HUES64 (cell line): ENCODE results near the gene CDH23.

ENCODE experiments used
- H3K27ac ChIP-seq: 2 replicates; pipeline ENCODE4 v1.7.0; 2013; ENCODE audit warnings: low read depth, low read length, inconsistent platforms
- H3K27me3 ChIP-seq: 2 replicates; pipeline ENCODE4 v1.6.1; 2013; ENCODE audit warnings: mild to moderate bottlenecking, low read length; ENCODE audit not compliant: insufficient read depth
- H3K36me3 ChIP-seq: 2 replicates; pipeline ENCODE4 v1.6.1; 2013; ENCODE audit warnings: mild to moderate bottlenecking, low read length; ENCODE audit not compliant: insufficient read depth
- H3K4me1 ChIP-seq: 2 replicates; pipeline ENCODE4 v1.6.1; 2013; ENCODE audit warnings: mild to moderate bottlenecking, low read length, moderate library complexity; ENCODE audit not compliant: insufficient read depth
- H3K4me3 ChIP-seq: 2 replicates; pipeline ENCODE4 v1.5.1; 2013; ENCODE audit warnings: mild to moderate bottlenecking, low read length, moderate library complexity
- H3K9ac ChIP-seq: 2 replicates; pipeline ENCODE4 v1.6.1; 2013; ENCODE audit warnings: mild to moderate bottlenecking, low read depth, low read length
- H3K9me3 ChIP-seq: 2 replicates; pipeline ENCODE4 v1.6.1; 2013; ENCODE audit warnings: low read depth, low read length; ENCODE audit not compliant: insufficient read depth
- WGBS: fragments of 150-250, 120-280 bp; methylation state at CpG from one replicate; pipeline ENCODE4 v1.1.7; 2013; ENCODE audit warnings: missing lambda C conversion rate; 5-methylcytosine and 5-hydroxymethylcytosine counted together

Gene CDH23

DNA sequence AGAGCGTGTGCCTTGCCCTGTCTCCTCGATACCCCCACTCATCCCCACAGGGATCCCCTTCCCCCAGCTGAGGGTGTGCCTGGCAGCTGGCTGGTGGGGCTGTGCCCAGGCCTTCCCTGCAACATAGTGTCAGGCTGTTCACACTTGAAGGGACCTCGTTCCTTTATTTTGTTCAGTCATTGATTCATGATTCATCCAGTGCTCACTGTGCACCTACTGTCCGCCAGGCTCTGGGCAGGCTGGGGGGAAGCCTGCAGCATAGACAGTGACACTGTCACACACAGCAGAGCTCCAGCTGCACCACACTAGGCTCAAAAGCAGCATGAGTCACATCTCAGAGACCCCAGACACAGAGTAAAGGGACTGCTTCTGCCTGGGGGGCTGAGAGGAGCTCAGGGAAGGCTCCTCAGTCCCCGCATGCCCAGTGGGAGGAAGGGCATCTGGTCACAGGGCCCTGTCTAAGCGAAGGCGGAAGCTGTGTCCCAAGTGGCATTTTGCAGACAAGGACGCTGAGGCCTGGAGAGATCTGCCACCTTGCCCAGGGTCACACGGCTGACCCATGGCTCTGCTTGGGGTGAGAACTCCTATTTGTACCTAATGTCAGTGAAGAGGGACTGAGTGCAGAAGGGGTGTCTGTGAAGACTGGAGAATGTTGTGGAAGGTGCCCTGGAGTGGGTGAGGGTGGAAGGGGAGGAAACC, 27.9 kb downstream of the CDH23 start:
- H3K4me3 ChIP-seq, result no peak overlapping the region
- 88% methylated on average over 9 of the region's 9 CpGs for WGBS
- H3K27me3 ChIP-seq, result no peaks in the 10 kb centered on the region
- H3K4me1 ChIP-seq, result no peaks in the 10 kb centered on the region
- H3K9ac ChIP-seq, result no peak overlapping the region
- no peaks in the 10 kb centered on the region for H3K9me3 ChIP-seq
- H3K27ac ChIP-seq, result no peak overlapping the region
- H3K36me3 ChIP-seq, result no peaks in the 10 kb centered on the region

- Histone ChIP-seq H3K9ac (no peak overlapping the region), H3K4me1 (no peaks in the 10 kb centered on the region), H3K36me3 (no peaks in the 10 kb centered on the region), H3K27me3 (no peaks in the 10 kb centered on the region), H3K9me3 (no peaks in the 10 kb centered on the region), H3K4me3 (no peak overlapping the region), H3K27ac (no peak overlapping the region)
- 92% methylated on average over 6 of the region's 6 CpGs for WGBS
Measured at GRCh38 chr10:71426058-71426605, 29.4 kb downstream of the CDH23 start.

GRCh38 chr10:71427246-71427645, 30.5 kb downstream of the CDH23 start:
- H3K9ac ChIP-seq, result no peak overlapping the region
- WGBS, result 96% methylated on average over 5 of the region's 5 CpGs
- no peaks in the 10 kb centered on the region for H3K9me3 ChIP-seq
- H3K27me3 ChIP-seq, result no peaks in the 10 kb centered on the region
- H3K4me1 ChIP-seq, result no peaks in the 10 kb centered on the region
- no peak overlapping the region for H3K27ac ChIP-seq
- H3K4me3 ChIP-seq, result no peak overlapping the region
- no peaks in the 10 kb centered on the region for H3K36me3 ChIP-seq

DNA sequence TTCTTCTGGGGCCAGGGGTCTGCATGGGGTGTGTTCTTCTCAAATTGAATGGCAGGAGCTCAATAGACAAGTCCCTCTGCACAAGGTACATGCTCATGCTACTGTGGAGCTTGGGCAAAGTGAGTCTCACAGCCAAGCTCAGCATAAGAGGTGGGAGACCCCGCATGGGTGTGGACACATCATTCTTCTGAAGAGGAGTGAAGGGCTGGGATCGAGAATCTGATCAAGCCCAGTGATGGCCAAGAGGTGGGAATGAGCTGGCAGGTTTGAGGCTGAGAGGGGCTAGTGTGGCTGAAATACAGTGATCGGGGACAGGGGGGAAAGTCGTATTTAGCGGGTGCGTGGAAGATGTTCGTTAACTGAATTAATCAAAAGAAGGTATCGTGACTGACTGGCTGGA, 32.6 kb downstream of the CDH23 start:
- Histone ChIP-seq H3K27me3 (no peaks in the 10 kb centered on the region), H3K9me3 (no peaks in the 10 kb centered on the region), H3K36me3 (no peaks in the 10 kb centered on the region), H3K4me3 (no peak overlapping the region), H3K4me1 (no peaks in the 10 kb centered on the region), H3K27ac (no peak overlapping the region), H3K9ac (no peak overlapping the region)
- WGBS, result 95% methylated on average over 8 of the region's 8 CpGs

- no peak overlapping the region for H3K4me3 ChIP-seq
- H3K27ac ChIP-seq, result no peak overlapping the region
- WGBS, result 88% methylated on average over 2 of the region's 2 CpGs
- H3K9ac ChIP-seq, result no peak overlapping the region
- H3K9me3 ChIP-seq, result no peaks in the 10 kb centered on the region
- H3K4me1 ChIP-seq, result no peaks in the 10 kb centered on the region
- no peaks in the 10 kb centered on the region for H3K27me3 ChIP-seq
- H3K36me3 ChIP-seq, result no peaks in the 10 kb centered on the region
Measured at GRCh38 chr10:71429929-71430328, 33.2 kb downstream of the CDH23 start.

DNA sequence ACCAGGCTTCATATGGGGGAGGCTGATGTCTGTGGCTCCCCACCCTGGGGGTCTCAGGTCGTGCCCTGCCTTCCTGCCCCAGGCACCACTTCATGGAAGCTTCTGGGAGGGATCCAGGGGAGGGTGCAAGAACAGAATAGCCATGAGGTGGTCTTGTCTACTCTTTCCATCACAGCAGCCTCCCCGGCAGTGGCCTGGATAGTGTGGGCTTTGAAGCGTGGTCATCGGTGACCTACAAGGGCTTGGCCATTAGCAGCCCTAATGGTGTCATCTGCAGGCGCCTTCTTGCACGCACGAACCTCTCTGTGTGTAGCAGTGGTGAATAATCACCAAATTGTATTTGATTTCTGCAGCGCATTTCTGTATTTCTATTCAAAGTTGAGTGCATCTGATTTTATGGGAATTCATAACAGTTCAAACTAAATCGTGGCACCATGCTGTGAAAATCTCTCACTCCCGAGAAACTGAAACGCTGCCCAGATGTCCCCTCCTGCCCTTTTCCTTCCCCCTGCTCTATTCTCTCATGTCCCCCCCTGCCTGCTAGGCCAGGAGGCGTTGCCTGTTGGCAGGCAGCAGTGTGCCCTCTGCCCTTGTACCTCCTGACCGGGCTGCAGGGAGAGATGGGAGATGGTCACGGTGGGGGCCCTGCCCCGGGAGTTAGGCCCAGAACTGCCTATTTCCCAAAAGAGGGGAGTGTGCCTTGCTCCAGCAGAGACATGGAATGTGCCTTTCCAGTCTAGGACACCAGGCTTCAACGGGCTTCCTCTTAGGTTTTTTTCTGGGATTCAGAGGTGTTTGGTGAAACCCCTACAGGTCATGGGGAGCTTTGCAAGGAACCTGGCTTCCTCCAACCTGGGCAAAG, 34.8 kb downstream of the CDH23 start:
- WGBS, result 88% methylated on average over 16 of the region's 16 CpGs
- Histone ChIP-seq H3K4me3 (no peak overlapping the region), H3K27me3 (no peaks in the 10 kb centered on the region), H3K27ac (no peak overlapping the region), H3K9ac (no peak overlapping the region), H3K4me1 (no peaks in the 10 kb centered on the region), H3K9me3 (no peaks in the 10 kb centered on the region), H3K36me3 (no peaks in the 10 kb centered on the region)

DNA sequence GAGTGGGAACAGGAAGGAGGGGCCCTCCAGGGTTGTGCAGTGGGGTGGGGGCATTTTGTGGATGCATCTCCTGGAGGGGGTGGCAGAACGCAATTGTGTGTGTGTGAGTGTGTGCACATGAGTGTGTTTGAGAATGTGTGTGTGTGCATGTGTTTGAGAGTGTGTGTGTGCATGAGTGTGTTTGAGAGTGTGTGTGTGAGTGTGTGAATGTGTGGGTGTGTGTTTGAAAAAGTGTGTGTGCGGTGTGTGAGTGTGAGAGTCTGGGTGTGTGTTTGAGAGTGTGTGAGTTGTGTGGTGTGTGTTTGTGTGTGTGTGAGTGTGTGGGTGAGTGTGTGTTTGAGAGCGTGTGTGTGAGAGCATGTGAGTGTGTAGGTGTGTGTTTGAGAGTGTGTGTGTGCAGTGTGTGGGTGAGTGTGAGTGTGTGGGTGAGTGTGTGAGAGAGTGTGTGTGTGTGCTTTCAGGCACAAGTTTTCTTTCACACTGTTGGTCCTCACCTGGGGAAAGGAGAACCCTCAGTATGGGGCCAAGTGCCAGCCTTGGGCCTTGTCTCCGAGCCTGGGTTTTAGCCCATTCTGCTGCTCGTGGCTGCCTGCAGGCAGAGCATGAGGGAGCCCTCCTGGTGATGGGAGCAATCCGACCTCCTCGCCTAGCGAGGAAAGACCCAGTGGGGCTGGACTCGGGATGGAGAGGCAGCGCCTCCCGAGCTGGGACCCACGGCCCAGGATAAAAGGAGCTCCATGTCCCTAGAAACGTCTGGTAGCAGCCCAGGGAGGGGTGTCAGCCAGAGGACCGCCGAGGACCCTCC, 35.6 kb downstream of the CDH23 start:
- Histone ChIP-seq H3K9me3 (no peaks in the 10 kb centered on the region), H3K4me3 (no peak overlapping the region), H3K4me1 (no peaks in the 10 kb centered on the region), H3K9ac (no peak overlapping the region), H3K27ac (no peak overlapping the region), H3K36me3 (no peaks in the 10 kb centered on the region), H3K27me3 (no peaks in the 10 kb centered on the region)
- WGBS, result 83% methylated on average over 15 of the region's 15 CpGs

- Histone ChIP-seq H3K9ac (no peak overlapping the region), H3K36me3 (no peaks in the 10 kb centered on the region), H3K4me1 (no peaks in the 10 kb centered on the region), H3K27ac (no peak overlapping the region), H3K9me3 (no peaks in the 10 kb centered on the region), H3K27me3 (no peaks in the 10 kb centered on the region), H3K4me3 (no peak overlapping the region)
- 94% methylated on average over 11 of the region's 11 CpGs for WGBS
Measured at GRCh38 chr10:71432956-71433767, 36.4 kb downstream of the CDH23 start.

DNA sequence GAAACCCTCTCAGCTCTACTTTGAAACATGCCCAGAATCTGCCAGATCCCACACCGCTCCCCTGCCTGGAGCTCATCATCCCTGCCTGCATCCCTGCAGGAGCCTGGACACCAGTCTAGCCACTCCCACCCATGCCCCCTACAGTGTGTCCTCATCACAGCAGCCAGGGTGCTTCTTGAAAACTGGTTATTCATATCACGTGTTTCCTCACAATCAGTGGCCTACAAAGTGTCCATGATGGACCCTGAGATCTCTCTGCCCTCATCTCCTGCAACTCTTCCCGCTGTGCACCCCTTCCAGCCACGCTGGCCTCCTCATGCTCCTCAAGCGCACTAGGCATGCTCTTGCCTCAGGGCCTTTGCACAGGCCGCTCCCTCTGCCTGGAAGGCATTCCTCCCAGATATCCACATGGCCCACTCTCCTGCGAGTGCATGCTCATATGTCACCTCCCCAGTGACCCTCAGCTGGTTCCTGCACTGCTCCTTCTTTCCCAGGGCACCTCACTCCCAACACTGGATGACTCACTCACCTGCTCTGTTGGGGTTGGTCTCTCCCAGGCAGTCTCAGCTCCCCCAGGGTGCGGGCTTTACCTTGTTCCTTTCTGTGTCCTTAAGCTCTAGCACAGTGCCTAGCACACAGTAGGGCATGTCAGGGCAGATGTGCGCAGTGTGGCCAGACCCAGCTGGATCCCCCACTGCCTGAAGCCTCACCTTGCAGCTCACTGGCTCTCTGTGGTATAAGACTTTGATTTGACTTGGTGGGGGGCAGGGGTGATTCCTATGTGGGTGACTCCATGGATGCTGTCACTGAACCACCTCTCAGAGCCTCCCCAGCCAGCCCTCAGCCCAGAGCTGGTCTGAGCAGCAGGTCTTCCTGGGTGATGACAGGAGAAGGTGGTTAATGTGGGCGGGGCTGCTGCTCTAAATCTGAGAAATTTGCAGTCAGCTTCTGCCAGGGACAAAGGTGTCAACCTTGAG, 37.3 kb downstream of the CDH23 start:
- H3K9me3 ChIP-seq, result no peaks in the 10 kb centered on the region
- H3K27ac ChIP-seq, result no peak overlapping the region
- H3K4me1 ChIP-seq, result no peaks in the 10 kb centered on the region
- 93% methylated on average over 10 of the region's 10 CpGs for WGBS
- H3K36me3 ChIP-seq, result no peaks in the 10 kb centered on the region
- H3K9ac ChIP-seq, result no peak overlapping the region
- no peak overlapping the region for H3K4me3 ChIP-seq
- H3K27me3 ChIP-seq, result no peaks in the 10 kb centered on the region
